ENCODE results near the gene TCF3.
A peak's percentile ranks its signal among the peaks of the same experiment; 100 is the strongest.

Gene TCF3

GRCh38 chr19:1651568-1652291, 685 bp downstream of the TCF3 start:
- no peak for TF ChIP-seq POU2F2 (IDR thresholded peaks at IDR 0.05; ENCODE audit: low read depth, low read length)
- peak; percentile 27; the same call in 1 of the 2 replicates for TF ChIP-seq TAF1 (IDR thresholded peaks at IDR 0.05; ENCODE audit: low read depth, low read length)
- no peak for DNase-seq (ENCODE audit: insufficient read length, low spot score)
- no peak for FAIRE-seq

GRCh38 chr19:1650650-1651567, 1.5 kb downstream of the TCF3 start:
- no peak for TF ChIP-seq TAF1 (IDR thresholded peaks at IDR 0.05; ENCODE audit: low read depth, low read length)
- no peak for TF ChIP-seq SPI1 (IDR thresholded peaks at IDR 0.05; ENCODE audit: low read depth, low read length)
- TF ChIP-seq POU2F2 (IDR thresholded peaks at IDR 0.05; ENCODE audit: low read depth, low read length): no peak
- FAIRE-seq: peak; percentile 75
- DNase-seq (ENCODE audit: insufficient read length, low spot score): no peak

- DNase-seq (ENCODE audit: insufficient read length, low spot score) (no peak), FAIRE-seq (peak; percentile 9)
- TF ChIP-seq POLR2AphosphoS5 (IDR thresholded peaks at IDR 0.05; ENCODE audit: low read depth, low read length): no peak
- TF ChIP-seq PAX5 (IDR thresholded peaks at IDR 0.05; ENCODE audit: insufficient read depth, low read length, severe bottlenecking): no peak
- no peak for TF ChIP-seq POU2F2 (IDR thresholded peaks at IDR 0.05; ENCODE audit: low read depth, low read length)
- TF ChIP-seq POLR2A (IDR thresholded peaks at IDR 0.05; ENCODE audit: low read depth, low read length): no peak
- no peak for TF ChIP-seq TAF1 (IDR thresholded peaks at IDR 0.05; ENCODE audit: low read depth, low read length)
- TF ChIP-seq SPI1 (IDR thresholded peaks at IDR 0.05; ENCODE audit: low read depth, low read length): no peak
These were observed 2.4 kb downstream of the TCF3 start for GRCh38 chr19:1649706-1650649.

GRCh38 chr19:1648920-1649541, 3.4 kb downstream of the TCF3 start:
- TF ChIP-seq POU2F2 (IDR thresholded peaks at IDR 0.05; ENCODE audit: low read depth, low read length): no peak
- TF ChIP-seq POLR2A (IDR thresholded peaks at IDR 0.05; ENCODE audit: low read depth, low read length): no peak
- TF ChIP-seq SPI1 (IDR thresholded peaks at IDR 0.05; ENCODE audit: low read depth, low read length): no peak
- no peak for TF ChIP-seq TAF1 (IDR thresholded peaks at IDR 0.05; ENCODE audit: low read depth, low read length)
- no peak for TF ChIP-seq POLR2AphosphoS5 (IDR thresholded peaks at IDR 0.05; ENCODE audit: low read depth, low read length)
- no peak for DNase-seq (ENCODE audit: insufficient read length, low spot score)
- no peak for FAIRE-seq

- DNase-seq (ENCODE audit: insufficient read length, low spot score) (peak; percentile 76), FAIRE-seq (no peak)
- TF ChIP-seq POLR2AphosphoS5 (IDR thresholded peaks at IDR 0.05; ENCODE audit: low read depth, low read length) (no peak), TAF1 (IDR thresholded peaks at IDR 0.05; ENCODE audit: low read depth, low read length) (0 out of 2 replicates have a peak, but pooled peaks have one; percentile 7), PAX5 (IDR thresholded peaks at IDR 0.05; ENCODE audit: insufficient read depth, low read length, severe bottlenecking) (peak; percentile 93)
These were observed 4.0 kb downstream of the TCF3 start for GRCh38 chr19:1648459-1648849.

- TF ChIP-seq POLR2A (IDR thresholded peaks at IDR 0.05; ENCODE audit: low read depth, low read length) (no peak), POU2F2 (IDR thresholded peaks at IDR 0.05; ENCODE audit: low read depth, low read length) (no peak), POLR2AphosphoS5 (IDR thresholded peaks at IDR 0.05; ENCODE audit: low read depth, low read length) (no peak; the same call in 1 of the 2 replicates), SPI1 (IDR thresholded peaks at IDR 0.05; ENCODE audit: low read depth, low read length) (no peak), TAF1 (IDR thresholded peaks at IDR 0.05; ENCODE audit: low read depth, low read length) (no peak), PAX5 (IDR thresholded peaks at IDR 0.05; ENCODE audit: insufficient read depth, low read length, severe bottlenecking) (no peak)
- DNase-seq (ENCODE audit: insufficient read length, low spot score): no peak
- peak; percentile 89 for FAIRE-seq
These were observed 4.6 kb downstream of the TCF3 start for GRCh38 chr19:1647501-1648458.

- no peak for DNase-seq (ENCODE audit: insufficient read length, low spot score)
- FAIRE-seq: no peak
- TF ChIP-seq POLR2A (IDR thresholded peaks at IDR 0.05; ENCODE audit: low read depth, low read length): no peak
- TF ChIP-seq POU2F2 (IDR thresholded peaks at IDR 0.05; ENCODE audit: low read depth, low read length): no peak
- no peak for TF ChIP-seq PAX5 (IDR thresholded peaks at IDR 0.05; ENCODE audit: insufficient read depth, low read length, severe bottlenecking)
- no peak for TF ChIP-seq SPI1 (IDR thresholded peaks at IDR 0.05; ENCODE audit: low read depth, low read length)
- no peak for TF ChIP-seq POLR2AphosphoS5 (IDR thresholded peaks at IDR 0.05; ENCODE audit: low read depth, low read length)
- no peak for TF ChIP-seq TAF1 (IDR thresholded peaks at IDR 0.05; ENCODE audit: low read depth, low read length)
These were observed 5.6 kb downstream of the TCF3 start for GRCh38 chr19:1646659-1647453.
